G401 (cell line): Measurements from ENCODE around the gene ALOX12B. TPM values are rescaled to one million over a fixed set of nuclear protein-coding genes. Genes with fewer than 3 reads are reported as not detected.
"Not testable (repeated sequence)": the region's sequence is repeated elsewhere in the genome, so short reads cannot be mapped to it uniquely, and the experiment has no call there.

Experiments used
- DNase-seq: peaks from one replicate; pipeline ENCODE4 v3.0.0-alpha.2; 2015; ENCODE audit warnings: low spot score
- in situ Hi-C: cut with HindIII; loops from 2 replicates; pipeline ENCODE4 v1.10.0; 2016; ENCODE audit warnings: low sequenced_read_pairs, mixed read lengths
- total RNA-seq: library from RNA; depleted of rRNA; stranded (reverse); fragments of >200 nt; shearing (Covaris generic); gene quantifications from 2 replicates; pipeline ENCODE4 v1.2.3, GENCODE V29; 2014

ALOX12B gene
- total RNA-seq, 1 experiment from 2014 or later, result not detected

GRCh38 chr17:8100111-8100510, 12.6 kb upstream of the ALOX12B start:
- DNase-seq, result no peak
- in situ Hi-C loops, result loop anchor here (5.0 kb wide), 1 partner anchor 43 kb away; no protein-coding TSS in a partner anchor

DNA sequence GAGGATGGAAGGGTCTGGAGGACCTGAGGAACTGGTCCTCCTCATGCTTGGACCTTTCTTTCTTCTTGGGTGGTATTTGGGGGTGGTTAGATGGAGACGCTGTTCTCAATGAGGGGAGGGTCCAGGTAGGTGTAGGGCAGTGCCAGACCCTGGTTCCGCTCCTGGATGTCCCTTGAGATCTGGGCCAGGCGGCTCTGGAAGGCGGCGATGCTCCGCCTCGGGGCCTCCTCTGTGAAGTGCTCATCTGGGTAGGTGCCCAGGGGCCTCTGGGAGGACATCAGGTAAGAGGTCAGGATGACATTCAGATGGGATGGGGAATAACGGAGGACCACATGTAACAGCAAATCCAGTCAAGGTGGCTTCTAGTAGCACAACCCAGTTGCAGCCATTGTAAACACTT, 9.0 kb upstream of the ALOX12B start:
- DNase-seq, result no peak
- in situ Hi-C loops, result no loop called here

DNA sequence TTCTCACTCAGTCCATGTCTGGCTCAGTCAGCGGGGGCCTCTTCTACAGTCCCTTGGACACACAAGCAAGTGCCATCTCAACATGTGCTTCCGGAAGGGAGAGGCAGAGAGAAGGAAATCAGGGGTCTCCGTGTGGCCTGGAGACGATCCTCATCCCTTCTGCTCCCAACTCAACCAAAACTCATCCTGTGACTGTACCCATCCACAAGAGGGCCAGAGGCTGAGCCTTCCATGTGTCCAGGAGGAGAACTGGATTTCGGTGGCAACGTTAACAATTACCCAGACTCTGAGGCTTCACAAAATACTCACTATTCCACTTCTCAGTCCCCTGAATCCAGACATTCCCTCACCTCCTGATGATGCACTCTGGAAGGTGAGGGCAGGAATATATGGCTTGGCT, 7.8 kb upstream of the ALOX12B start:
- no peak for DNase-seq
- in situ Hi-C loops, result no loop called here

GRCh38 chr17:8091033-8091687, 3.6 kb upstream of the ALOX12B start:
- in situ Hi-C loops, result no loop called here
- DNase-seq, result no peak

DNA sequence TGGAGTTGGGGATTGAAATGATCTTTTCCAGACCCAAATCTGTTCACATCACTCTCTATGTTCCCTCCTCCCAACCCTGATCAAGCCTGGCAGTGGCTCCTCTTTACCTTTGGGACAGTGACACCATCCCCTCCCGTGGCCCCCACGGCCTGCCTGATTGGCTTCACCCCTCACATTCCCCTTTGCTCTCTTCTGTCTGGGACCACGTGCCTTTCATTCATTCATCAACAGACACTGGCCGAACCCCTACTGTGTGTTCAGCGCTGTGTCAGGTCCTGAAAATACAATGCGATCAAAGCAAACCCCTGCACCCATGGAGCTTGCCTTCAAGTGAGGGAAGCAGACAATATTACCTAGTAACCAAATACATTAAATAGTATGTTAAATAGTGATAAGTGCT, 2.2 kb upstream of the ALOX12B start:
- no peak for DNase-seq
- in situ Hi-C loops, result no loop called here

DNA sequence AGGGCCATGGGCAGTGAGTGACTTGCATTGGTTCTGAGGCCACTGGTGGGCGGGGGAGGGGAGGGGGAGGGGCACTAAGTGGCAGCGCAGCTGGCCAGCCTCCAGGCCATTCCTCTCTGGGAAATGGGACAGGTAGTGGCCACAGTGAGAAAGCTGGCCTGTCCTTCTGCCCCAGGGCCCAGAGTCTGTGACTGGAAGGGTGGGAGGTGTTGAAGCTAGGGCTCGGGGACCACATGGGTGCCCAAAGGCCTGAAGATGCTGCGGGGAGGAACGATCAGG, 375 bp upstream of the ALOX12B start:
- no peak for DNase-seq
- in situ Hi-C loops, result no loop called here

DNA sequence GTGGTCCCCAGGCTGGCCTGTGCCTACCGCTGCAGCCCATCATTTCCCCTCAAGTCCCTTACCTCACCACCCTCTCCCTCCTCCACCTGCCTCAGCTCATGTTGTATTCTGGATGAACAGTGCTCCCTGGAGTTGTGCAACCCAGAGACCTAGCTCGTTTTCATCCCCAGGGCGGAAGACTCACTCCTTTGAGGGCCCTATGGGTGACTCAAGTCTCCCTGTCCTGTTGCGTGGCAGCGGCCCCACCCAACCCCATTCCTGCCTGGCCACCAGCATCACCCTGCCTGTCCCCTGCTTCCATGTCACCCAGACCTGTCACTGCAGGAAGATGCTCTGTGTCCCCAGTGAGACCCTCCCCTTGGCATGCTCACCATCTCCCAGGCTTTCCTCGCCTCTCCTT, 3.3 kb downstream of the ALOX12B start:
- no peak for DNase-seq
- in situ Hi-C loops, result no loop called here

DNA sequence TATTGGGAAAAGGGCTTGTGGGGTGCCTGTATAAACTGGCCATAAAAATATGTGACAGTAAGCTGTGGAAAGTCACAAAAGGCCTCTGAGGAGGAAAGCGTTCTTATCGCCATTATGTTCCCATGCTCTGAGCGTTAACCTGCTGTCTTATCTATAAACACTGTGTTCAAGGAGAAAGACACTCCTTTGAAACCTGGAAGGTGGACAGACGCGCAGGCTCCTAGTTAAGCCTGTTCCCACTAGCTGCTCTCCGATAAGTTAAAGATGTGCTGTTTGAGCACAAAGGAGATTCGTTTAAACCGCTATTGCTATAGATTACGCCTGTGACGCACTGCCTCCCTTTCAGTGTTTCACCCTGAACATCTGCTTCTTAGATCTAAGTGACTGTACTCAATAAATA, 5.2 kb downstream of the ALOX12B start:
- DNase-seq, result no peak
- in situ Hi-C loops, result no loop called here

- in situ Hi-C loops, result no loop called here
- DNase-seq, result no peak
Observed at GRCh38 chr17:8081876-8082275, 5.6 kb downstream of the ALOX12B start.

DNA sequence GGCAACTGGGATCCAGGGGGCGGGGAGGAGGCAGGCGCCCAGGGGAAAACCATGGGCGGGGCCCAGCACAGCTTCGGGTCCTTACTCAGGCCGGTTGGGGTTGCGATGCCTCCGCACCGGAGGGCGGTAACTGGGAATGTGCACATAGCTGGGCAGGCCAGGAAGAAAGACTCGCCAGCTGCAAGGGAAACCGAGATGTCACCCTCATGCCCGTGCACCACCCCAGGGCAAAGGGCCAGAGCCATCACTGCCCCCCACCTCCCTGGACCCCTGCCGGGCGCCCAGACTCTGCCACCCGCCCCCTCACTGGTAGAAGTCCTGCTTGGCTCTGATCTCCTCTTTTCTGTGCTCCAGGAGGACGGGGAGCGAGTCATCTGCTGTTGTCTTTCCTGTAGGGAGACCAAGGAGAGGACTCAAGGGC, 6.7 kb downstream of the ALOX12B start:
- in situ Hi-C loops, result no loop called here
- DNase-seq, result no peak

DNA sequence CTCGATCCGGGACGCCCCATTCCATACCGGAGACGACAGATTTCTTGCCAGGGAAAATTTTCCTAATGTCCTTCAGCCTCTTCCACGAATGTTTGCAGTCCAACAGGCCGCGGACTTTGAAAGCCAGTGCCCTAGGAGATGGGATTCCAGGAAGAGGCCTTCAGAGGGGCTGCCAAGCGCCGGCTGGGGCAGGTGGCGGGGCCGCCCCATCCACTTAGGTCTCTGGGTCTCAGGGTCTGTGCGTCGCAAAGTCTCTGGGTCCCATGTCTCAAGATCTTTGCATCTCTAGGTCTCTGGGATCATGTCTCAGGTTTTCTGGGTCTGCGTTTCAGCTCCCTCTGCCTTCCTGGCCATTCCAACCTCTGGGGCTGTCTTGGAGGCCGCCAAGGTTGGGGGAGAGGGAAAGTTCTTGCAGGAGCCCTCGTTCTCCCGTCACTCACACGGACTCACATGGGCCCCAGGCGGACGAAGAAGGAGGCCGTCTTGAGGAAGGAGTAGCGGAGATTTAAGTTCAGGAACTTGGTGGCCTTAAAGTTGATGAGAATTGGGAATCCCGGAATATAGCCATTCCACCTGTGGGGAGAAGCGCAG, 7.2 kb downstream of the ALOX12B start:
- no peak for DNase-seq
- in situ Hi-C loops, result no loop called here

DNA sequence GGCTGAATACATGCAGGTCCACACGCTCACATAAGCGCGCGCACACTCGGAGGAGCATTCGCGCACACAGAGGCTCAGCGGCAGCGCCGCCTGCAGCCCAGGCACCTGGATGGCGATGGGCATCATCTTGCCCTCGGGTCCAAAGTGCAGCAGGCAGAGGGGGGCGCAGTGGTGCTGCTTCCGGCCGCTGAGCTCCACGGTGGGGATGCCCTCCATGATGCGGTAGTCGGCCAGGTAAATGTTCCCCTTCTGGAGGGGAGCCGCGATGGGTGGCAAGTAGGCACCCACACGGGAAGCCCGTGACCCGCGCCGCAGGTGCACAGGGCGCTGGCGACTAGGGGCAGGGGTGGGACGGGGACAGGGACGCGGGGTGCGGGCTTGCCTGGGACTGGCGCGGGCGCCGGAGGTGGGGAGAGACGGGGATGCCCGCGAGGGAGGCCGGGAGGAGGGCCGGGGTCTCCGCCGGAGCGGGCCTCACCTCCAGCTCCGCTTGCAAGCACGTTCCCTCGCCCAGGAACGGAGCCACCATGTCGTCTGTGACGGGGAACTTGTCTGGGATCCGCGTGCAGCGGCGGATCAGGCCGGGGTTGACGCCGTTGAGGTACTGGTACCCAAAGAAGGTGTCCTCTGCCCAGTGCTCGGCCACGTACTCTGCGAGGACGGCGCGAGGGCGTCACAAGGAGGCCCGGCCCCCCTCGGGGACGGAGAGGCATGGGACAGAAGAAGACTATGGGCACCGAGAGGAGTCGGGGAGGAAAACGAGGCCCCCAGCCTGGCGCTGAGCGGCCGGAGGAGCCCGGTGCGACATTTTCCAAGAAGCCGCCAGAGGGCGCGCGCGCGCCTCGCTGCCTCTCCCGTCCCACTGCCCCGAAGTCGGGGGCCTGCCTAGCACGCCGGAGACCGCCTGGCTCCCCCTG, 8.0 kb downstream of the ALOX12B start:
- in situ Hi-C loops, result no loop called here
- peak; percentile 79 for DNase-seq

- in situ Hi-C loops, DNase-seq: not testable (repeated sequence)
Observed at GRCh38 chr17:8077939-8078338, 9.6 kb downstream of the ALOX12B start.

DNA sequence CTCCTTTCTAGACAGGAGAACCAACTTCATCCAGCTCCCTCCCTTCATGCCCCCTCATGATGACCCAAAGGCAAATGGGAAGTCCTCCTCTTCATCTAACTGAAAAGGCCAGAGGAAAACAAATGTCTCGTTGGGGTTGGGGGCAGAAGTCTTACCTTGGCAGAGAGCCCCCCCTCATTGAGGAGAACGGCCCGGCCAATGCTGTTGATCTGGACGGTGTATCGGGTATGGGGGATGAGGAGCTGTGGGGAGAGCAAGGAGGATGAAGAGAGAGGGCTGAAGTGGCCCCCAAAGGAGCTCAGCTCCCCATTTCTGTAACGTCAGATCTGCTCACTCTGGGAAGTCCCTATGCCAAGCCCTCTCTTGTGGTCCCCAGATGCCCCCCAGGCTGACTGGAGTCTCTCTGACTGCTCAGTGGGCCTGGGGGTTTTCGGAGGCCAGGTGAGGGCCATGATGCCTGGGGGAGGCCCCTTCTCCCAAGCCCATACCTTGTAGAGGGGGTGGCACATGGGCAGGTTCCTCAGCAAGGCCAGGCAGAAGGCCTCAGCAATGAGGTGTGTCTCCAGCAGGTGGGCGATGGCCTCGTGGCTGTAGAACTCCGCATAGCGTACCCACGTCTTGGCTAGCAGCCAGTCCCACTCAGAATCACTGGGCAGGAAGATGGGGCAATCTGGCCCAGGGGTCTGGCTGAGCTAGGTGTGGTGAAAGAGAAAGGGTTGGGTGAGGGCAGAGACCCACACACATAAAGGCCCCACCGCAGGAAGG, 10.8 kb downstream of the ALOX12B start:
- in situ Hi-C loops, result no loop called here
- no peak for DNase-seq

- in situ Hi-C loops, result no loop called here
- no peak for DNase-seq
Observed at GRCh38 chr17:8075574-8076342, 11.8 kb downstream of the ALOX12B start.

- no peak for DNase-seq
- in situ Hi-C loops, result no loop called here
Observed at GRCh38 chr17:8075081-8075480, 12.4 kb downstream of the ALOX12B start.

DNA sequence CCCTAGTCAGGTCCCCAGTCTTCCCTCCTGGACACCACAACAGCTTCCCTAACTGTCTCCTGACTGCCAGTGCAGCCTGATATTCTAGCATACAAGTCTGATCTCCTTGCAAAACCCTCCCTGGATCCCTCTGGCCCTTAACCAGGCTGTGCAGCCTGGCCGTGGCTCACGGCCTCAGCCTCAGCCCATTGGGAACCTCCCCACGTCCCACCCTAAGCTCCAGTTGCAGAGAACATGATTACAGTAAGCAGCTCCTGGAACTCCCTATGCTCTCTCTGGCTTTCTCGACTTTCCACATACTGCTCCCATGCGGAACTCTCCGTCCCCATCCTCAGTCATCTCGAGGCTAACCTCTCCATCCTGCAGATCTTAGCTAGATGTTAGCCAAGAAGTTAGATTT, 13.0 kb downstream of the ALOX12B start:
- DNase-seq, result no peak
- in situ Hi-C loops, result no loop called here

- DNase-seq, result peak; percentile 72
- in situ Hi-C loops, result no loop called here
Observed at GRCh38 chr17:8073627-8074484, 13.7 kb downstream of the ALOX12B start.
